ENCODE data around the gene TXNDC16. TPM values are rescaled to one million over a fixed set of nuclear protein-coding genes. Genes with fewer than 3 reads are reported as not detected.

TXNDC16 gene, protein sequence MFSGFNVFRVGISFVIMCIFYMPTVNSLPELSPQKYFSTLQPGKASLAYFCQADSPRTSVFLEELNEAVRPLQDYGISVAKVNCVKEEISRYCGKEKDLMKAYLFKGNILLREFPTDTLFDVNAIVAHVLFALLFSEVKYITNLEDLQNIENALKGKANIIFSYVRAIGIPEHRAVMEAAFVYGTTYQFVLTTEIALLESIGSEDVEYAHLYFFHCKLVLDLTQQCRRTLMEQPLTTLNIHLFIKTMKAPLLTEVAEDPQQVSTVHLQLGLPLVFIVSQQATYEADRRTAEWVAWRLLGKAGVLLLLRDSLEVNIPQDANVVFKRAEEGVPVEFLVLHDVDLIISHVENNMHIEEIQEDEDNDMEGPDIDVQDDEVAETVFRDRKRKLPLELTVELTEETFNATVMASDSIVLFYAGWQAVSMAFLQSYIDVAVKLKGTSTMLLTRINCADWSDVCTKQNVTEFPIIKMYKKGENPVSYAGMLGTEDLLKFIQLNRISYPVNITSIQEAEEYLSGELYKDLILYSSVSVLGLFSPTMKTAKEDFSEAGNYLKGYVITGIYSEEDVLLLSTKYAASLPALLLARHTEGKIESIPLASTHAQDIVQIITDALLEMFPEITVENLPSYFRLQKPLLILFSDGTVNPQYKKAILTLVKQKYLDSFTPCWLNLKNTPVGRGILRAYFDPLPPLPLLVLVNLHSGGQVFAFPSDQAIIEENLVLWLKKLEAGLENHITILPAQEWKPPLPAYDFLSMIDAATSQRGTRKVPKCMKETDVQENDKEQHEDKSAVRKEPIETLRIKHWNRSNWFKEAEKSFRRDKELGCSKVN
- 1 to 10 TPM; 5.7 to 6.8 TPM for total RNA-seq

DNA sequence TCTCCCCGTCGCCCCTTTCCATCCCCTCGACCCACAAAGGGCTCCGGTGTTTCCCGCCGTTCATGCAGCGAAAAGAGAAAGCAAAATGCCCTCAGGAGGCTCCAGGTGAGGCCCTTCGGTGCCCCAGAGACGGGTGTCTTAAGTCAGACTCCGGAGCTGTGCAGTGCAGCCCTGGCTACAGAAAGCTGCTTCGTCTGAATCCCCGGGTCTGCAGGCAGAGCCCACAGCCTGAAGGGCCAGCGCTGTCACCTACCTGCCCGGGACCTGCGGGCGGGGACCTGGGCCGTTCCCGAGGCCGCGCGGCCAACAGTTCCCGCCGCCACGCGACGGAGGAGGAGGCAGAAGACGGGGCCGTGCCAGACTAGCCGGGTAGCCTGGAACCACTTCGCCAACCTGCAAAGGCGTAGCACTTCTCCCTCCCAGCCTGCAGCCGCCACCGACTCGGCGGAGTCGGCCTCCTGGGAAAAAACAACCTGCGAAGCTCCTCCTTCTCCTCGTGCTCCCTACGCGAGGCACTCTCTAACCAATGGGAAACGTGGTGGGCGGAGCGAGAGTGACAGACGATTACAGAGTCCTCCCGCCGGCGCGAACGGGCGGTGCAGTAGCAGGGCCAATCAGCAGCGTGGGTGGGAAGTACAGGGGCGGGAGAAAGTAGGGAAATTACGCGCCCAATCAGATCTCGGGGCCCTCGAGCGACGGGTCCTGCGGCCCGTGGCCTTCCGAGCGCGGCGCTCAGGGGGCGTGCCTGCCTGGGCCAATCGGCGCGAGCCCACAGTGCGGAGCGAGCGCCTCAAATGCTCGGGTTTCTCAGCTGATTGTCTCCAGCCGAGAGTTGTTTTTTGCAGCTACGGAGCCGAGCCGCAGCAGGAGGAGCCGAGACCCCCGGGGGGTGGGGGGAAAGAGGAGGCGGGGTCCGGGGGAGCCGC lies at the start of gene TXNDC16, which contains the start of gene GPR137C:
TSS of gene TXNDC16 (minus strand) at position 443 of the 926 bp plus-strand sequence. CDS start 8,948 bp downstream, outside the sequence.
TSS of gene GPR137C (plus strand) at position 774 of the 926 bp plus-strand sequence. CDS start 312 bp downstream, outside the sequence.
- ATAC-seq: peak; percentile 93
- peak; percentile 100 for DNase-seq
- POLR2A ChIA-PET: interaction anchor here (0.8 to 2.0 kb wide), 10 partner anchors 9 to 600 kb away, joined by 3 to 12 read pairs (median 4); no protein-coding TSS in a partner anchor
- Mint-ChIP-seq H3K27ac (peak within 1 kb of the TSS; percentile 79), H3K4me3 (peak within 1 kb of the TSS; percentile 84), H3K4me1 (ENCODE audit: low read depth) (peaks cover 14% of the 10 kb centered on the region), H3K9me3 (no peaks in the 10 kb centered on the region), H3K27me3 (peaks cover 8% of the 10 kb centered on the region), H3K36me3 (ENCODE audit: low read depth) (peaks cover 4% of the 10 kb centered on the region)
- intact Hi-C loops (cut with micrococcal nuclease): no loop called here
- TF ChIP-seq CTCF (IDR thresholded peaks at IDR 0.05): no peak
- CTCF ChIA-PET: interaction anchor here (1.0 to 2.5 kb wide), 5 partner anchors 9 to 252 kb away, joined by 3 to 10 read pairs (median 7); no protein-coding TSS in a partner anchor

DNA sequence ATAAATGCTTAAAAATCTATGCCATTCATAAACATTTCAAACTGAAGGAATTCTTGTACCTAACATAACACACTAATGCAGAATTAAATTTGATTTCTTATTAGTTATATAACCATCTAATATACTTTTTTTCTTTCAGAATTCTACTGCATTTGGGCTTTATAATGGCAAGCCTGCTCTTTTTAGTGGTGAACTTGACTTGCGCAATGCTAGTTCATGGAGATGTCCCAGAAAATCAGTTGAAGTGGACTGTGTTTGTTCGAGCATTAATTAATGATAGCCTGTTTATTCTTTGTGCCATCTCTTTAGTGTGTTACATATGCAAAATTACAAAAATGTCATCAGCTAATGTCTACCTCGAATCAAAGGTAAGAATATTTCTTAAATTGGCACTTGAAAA lies 47.7 kb upstream of the TXNDC16 start:
- no peak overlapping the region for H3K27ac Mint-ChIP-seq
- ATAC-seq: no peak
- TF ChIP-seq CTCF (IDR thresholded peaks at IDR 0.05): no peak
- CTCF ChIA-PET: no interaction called here
- no peak for DNase-seq
- no peaks in the 10 kb centered on the region for H3K36me3 Mint-ChIP-seq (ENCODE audit: low read depth)
- H3K4me1 Mint-ChIP-seq (ENCODE audit: low read depth): no peaks in the 10 kb centered on the region
- H3K27me3 Mint-ChIP-seq: no peaks in the 10 kb centered on the region
- H3K4me3 Mint-ChIP-seq: no peak overlapping the region
- POLR2A ChIA-PET: no interaction called here
- intact Hi-C loops (cut with micrococcal nuclease): no loop called here
- peaks cover 3% of the 10 kb centered on the region for H3K9me3 Mint-ChIP-seq

DNA sequence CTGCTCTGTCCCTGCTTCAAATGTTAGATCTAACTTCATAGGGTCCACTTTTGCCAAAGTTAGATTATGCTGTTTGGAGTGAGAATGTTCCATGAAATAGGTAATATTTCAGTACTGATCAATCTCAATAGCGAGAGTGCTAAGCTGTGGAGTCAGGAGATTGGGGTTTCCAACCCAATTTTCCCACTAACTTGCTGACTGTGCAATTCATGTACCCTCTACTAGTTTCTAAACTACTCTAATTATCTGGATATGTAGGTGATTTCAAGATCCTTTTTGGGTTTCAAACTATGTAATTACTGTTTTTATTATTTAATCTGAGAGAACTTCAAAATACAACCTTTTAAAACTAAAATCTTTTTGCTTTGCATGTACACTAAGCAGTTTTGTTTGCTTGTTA lies 46.3 kb upstream of the TXNDC16 start:
- Mint-ChIP-seq H3K36me3 (ENCODE audit: low read depth) (no peaks in the 10 kb centered on the region), H3K27me3 (no peaks in the 10 kb centered on the region), H3K4me3 (no peak overlapping the region), H3K9me3 (peaks cover 2% of the 10 kb centered on the region), H3K27ac (no peak overlapping the region), H3K4me1 (ENCODE audit: low read depth) (no peaks in the 10 kb centered on the region)
- ChIA-PET POLR2A (no interaction called here), CTCF (no interaction called here)
- ATAC-seq (no peak), DNase-seq (no peak)
- TF ChIP-seq CTCF (IDR thresholded peaks at IDR 0.05): no peak
- intact Hi-C loops (cut with micrococcal nuclease): no loop called here

GRCh38 chr14:52596861-52597260 lies 44.6 kb upstream of the TXNDC16 start:
- ChIA-PET POLR2A (no interaction called here), CTCF (no interaction called here)
- peaks cover 2% of the 10 kb centered on the region for H3K9me3 Mint-ChIP-seq
- no peaks in the 10 kb centered on the region for H3K4me1 Mint-ChIP-seq (ENCODE audit: low read depth)
- TF ChIP-seq CTCF (IDR thresholded peaks at IDR 0.05): no peak
- no peak for DNase-seq
- ATAC-seq: no peak
- no peak overlapping the region for H3K4me3 Mint-ChIP-seq
- H3K27me3 Mint-ChIP-seq: no peaks in the 10 kb centered on the region
- no peak overlapping the region for H3K27ac Mint-ChIP-seq
- no peaks in the 10 kb centered on the region for H3K36me3 Mint-ChIP-seq (ENCODE audit: low read depth)
- intact Hi-C loops (cut with micrococcal nuclease): no loop called here

Data from activated CD8-positive, alpha-beta T cell treated with anti-CD3 and anti-CD28 coated beads for 36 hours (primary cell).